ENCODE data around the gene TRIM4.
"Not testable (repeated sequence)": the region's sequence is repeated elsewhere in the genome, so short reads cannot be mapped to it uniquely, and the experiment has no call there.

TRIM4 gene

GRCh38 chr7:99910976-99911375 lies 8.4 kb downstream of the TRIM4 start:
- DNase-seq: no peak

DNA sequence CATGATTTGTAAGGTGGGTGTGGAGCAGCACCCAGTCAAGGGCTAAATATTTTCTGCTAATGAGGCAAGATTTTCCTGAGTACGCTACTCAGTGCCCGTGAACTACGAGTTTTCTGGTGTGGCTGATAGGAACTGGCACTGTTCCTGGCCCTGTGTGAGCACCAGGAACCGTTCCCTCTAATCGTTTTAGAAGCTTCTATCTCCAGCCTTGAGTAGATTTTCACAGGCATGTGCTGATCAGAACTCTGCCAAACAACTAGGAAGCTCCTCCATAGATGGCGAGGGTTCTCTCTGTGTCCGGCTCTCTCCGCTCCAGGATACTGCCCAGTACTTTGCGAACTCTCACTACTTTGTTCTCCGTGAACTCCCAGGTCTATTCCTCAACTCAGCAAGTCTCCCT lies 17.7 kb downstream of the TRIM4 start:
- no peak for DNase-seq

DNA sequence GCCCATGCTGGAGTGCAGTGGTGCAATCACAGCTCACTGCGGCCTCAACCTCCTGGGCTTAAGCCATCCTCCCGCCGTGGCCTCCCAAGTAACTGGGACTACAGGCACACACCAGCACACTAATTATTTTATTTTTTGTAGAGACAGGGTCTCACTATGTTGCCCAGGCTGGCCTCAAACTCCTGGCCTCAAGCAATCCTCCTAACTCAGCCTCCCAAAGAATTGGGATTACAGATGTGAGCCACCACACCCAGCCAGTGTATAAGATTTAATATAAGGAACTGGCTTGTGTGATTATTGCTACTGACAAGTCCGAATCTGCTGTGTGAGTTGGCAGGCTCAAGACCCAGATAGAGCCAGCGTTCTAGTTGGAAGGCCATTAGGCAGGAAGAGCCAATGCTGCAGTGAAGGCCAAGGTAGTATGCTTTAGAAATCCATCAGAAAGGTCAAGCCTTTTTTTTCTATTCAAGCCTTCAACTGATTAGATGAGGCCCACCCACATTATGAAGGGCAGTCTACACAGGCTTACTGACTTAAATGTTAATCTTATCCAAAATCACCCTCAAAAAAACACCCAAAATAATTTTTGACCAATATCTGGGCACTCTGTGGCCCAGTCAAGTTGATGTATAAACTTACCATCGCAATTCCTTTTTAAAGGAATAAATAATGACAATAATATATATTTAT lies 19.4 kb downstream of the TRIM4 start:
- no peak for DNase-seq

GRCh38 chr7:99898836-99899235 lies 20.5 kb downstream of the TRIM4 start:
- DNase-seq: no peak

DNA sequence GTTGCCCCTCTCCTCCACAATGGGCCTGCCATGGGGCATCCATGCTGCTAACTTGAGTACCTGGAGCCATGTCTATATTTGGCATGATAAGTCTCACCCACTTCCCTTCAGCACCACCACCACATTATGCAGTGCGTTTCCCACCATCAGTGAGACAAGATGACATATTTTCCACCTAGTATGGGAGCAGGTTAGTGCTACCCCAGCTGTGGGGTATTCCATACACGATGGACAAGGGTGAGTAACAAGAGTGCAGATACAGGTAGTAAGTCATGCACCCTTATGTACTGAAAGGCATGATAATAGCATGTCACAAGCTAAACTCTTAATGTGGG lies 21.3 kb downstream of the TRIM4 start:
- DNase-seq: no peak

- no peak for DNase-seq
Observed at GRCh38 chr7:99897322-99898022, 21.9 kb downstream of the TRIM4 start.

- DNase-seq: no peak
Observed at GRCh38 chr7:99894738-99895137, 24.6 kb downstream of the TRIM4 start.

DNA sequence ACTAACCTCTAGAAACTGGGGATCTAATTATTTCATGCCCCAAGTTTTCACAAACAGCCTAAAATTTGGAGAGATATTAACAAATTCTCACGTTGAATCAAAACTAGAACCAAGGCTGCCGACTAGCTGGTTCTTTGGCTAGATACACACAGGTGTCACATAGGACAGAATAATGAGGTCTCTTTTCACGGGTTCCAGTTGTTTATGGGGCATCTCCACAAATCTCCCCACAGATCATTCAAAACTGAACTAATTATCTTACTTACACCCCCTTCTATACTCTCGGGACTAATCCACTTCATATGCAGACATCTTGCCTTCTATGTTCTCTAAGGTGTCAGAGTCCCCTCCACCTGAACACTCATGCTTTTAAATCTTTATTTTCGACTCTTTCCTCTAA lies 26.1 kb downstream of the TRIM4 start:
- DNase-seq: no peak

GRCh38 chr7:99890348-99890747 lies 29.0 kb downstream of the TRIM4 start:
- DNase-seq: not testable (repeated sequence)

DNA sequence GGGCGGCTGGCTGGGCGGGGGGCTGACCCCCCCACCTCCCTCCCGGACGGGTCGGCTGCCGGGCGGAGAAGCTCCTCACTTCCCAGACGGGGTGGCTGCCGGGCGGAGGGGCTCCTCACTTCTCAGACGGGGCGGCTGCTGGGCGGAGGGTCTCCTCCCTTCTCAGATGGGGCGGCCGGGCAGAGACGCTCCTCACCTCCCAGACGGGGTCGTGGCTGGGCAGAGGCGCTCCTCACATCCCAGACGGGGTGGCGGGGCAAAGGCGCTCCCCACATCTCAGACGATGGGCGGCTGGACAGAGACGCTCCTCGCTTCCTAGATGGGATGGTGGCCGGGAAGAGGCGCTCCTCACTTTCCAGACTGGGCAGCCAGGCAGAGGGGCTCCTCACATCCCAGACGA lies 31.0 kb downstream of the TRIM4 start:
- not testable (repeated sequence) for DNase-seq

DNA sequence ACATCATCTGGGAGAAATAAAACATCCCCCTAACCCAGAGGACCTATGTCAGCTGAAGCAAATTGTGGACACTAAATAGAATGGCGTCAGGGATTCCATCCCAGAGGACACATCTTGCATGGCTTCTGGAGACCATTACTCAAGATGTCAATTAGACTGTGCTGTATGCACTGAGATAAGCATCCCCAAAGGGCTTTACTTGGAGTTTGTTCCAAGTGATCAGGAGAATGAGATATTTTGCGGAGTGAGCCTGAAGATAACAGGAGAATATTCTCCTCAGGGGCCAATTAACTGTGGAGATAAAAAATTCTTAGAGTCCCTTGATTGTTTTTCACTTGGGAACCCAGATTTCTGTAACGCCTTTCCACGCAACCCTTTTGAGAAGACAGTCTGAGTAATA lies 38.0 kb downstream of the TRIM4 start:
- DNase-seq: no peak

GRCh38 chr7:99876933-99877332 lies 42.4 kb downstream of the TRIM4 start, which contains the start of gene OR2AE1:
Gene OR2AE1 (minus strand): TSS chr7:99877033. CDS start chr7:99877033, 0 bp downstream.
- no peak for DNase-seq

- no peak for DNase-seq
Observed at GRCh38 chr7:99876491-99876890, 42.8 kb downstream of the TRIM4 start.

DNA sequence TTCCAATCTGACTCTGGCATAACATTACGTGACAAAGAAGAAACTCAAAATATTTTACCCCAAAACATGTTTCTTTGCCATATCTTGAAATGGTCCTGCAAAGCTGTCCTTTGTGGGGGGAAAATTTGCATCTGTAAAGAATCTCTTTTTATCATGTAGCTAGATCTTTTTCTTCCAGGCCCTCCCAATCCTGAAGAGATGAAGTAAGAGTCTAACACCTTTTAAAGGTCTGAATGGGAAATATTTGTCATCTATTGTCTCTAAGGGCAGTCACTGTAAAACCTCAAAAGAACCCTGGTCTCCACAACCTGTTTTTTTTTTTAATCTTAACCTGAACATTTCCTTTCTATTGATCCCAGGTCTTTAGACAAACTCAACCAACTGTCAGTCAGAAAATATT lies 51.1 kb downstream of the TRIM4 start:
- no peak for DNase-seq

DNA sequence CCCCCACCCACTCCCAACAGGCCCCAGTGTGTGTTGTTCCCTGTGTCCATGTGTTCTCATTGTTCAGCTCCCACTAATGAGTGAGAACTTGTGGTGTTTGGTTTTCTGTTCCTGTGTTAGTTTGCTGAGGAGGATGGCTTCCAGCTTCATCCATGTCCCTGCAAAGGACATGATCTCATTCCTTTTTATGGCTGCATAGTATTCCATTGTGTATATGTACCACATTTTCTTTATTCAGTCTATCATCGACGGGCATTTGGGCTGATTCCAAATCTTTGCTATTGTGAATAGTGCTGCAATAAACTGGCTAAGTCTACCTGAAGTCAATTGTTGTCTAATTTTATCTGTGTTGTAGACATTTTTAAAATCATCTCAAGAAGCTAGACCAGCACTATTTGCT lies 51.9 kb downstream of the TRIM4 start:
- not testable (repeated sequence) for DNase-seq

DNA sequence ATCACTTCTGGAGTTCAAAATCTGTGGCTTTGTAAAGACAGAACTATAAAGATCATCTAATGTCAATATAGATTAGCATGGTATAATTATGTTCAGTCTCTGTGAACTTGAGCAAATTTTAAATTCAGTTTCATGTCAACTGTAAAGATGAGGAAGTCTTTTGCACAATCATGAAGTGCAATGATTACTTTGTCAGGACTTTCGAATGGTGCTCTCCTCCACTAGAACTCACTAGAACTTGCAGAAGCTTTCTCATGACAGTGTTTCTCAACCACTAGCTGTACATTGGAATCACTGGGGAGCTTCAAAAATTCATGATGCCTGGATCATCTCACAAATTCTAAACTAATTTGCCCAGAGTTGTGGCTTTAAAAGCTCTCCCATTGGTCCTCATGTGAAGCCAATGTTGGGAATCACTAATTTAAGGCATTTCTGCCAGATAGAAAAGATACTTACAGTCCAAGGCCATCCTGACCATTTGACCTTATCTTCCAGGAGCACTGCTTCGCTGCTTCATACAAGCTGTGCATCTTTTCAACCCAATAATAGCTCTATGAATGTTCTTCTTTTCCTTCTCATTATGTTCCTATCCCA lies 55.4 kb downstream of the TRIM4 start:
- DNase-seq: no peak

GRCh38 chr7:99860281-99861127 lies 58.8 kb downstream of the TRIM4 start:
- peak; percentile 59 for DNase-seq

DNA sequence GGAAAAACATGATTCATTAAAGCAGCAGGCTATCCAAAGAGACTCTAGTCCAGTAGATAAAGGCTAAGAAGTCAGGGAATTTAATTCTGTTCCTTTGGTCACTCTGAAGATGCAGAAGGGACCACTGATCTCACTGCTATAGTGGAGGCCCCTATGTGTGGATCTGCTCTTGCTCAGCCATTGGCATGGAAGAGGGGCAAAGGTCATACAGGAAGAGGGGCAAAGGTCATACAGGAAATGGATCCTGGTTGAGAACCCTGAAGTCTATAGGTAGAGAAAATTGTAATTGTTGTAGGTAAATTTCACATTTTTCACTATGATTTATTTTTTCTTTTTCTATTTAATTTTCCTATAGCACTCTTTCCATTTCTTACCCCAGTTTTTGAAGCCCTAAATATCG lies 64.1 kb downstream of the TRIM4 start:
- no peak for DNase-seq

- DNase-seq: no peak
Observed at GRCh38 chr7:99848420-99849216, 70.7 kb downstream of the TRIM4 start.

GRCh38 chr7:99844328-99844727 lies 75.0 kb downstream of the TRIM4 start:
- DNase-seq: no peak

DNA sequence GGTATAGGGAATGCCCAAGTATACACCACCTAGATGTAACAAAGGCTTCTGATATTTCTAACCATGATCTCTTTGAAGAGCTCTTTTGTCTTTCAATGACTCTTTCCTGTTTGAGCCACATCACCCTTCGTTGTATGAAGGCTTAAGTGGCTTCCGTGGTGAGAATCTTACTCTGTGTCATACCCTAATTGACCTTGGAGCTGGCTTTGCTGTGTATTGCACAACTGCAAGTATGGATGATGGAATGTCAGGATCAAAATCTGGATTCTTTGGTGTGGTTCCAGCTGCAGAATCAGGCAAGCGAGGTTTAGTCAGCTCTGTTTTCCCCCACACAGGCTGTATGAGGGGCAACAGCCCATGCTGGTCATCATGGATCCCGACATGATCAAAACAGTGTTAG lies 75.5 kb downstream of the TRIM4 start:
- DNase-seq: peak; percentile 4

DNA sequence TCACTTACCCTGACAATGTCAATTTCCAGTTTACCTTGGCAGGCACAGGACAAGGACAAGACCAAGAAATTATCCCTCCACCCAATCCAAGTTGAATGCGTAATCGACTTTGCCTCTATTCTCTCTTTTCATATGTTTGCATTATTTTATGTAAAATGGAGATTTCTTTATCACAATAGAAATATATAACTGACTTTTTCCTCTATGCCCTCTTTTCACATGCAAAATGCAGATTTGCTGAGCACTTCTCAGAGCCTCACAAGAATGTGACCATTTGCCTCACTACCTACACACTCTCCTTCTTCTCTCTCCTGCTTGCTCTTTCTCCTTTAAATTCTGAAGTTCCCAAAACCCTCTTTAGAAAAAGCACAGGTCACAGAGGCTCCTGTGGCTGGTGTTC lies 76.4 kb downstream of the TRIM4 start:
- DNase-seq: no peak
